Gastroesophageal sphincter (tissue), 3 donors: ENCODE data around the gene BICD1.

ENCODE experiments used
- EP300 ChIP-seq: sonication (generic); formaldehyde crosslinking; IDR thresholded peaks from one replicate; pipeline ENCODE4 v1.6.1; 2017; ENCODE audit warnings: antibody characterized with exemption, mild to moderate bottlenecking
- POLR2A ChIP-seq, 2 donors: fragments of 450-650 bp; IDR thresholded peaks; one replicate each; pipeline ENCODE4 v1.6.1; 2017; ENCODE audit warnings: antibody characterized with exemption in 2 of 2, mild to moderate bottlenecking in 2 of 2, moderate library complexity in 1 of 2
- POLR2AphosphoS5 ChIP-seq: sonication (generic); formaldehyde crosslinking; IDR thresholded peaks from one replicate; pipeline ENCODE4 v1.6.1; 2017; ENCODE audit warnings: antibody characterized with exemption
- TF ChIP-seq, protein P1 (sequence below), 4 experiments: fragments of 200-600 bp in 2 of 4; fragments of 450-650 bp in 2 of 4; sonication (generic) in 1 of 4; IDR thresholded peaks; one replicate each; pipeline ENCODE4 v1.5.1; 2017 to 2019; ENCODE audit warnings: antibody characterized with exemption in 4 of 4, mild to moderate bottlenecking in 2 of 4, moderate library complexity in 2 of 4

DNA sequence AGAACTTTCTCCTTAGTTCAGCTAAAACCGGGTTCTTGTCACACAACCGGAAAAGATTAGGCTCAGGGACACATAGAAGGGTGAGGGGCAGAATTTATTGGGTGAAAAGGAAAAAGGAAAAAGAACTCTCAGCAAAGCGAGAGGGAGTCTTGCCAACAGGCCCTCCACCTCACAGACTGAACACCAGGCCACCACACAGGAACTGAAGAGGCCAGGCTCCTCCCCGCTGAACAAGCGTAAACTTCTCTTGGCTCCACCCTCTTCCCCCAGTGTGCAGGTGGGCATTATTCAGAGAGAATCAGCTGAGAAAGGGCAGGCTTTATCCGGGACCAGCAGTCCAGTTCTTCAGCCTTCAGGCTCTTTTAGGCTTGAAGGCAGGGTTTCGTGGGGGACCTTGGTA is 167.1 kb downstream of the BICD1 start:
- TF ChIP-seq POLR2A (IDR thresholded peaks at IDR 0.05) (no peak), POLR2AphosphoS5 (no peak), EP300 (no peak)
- TF ChIP-seq, protein P1, sequence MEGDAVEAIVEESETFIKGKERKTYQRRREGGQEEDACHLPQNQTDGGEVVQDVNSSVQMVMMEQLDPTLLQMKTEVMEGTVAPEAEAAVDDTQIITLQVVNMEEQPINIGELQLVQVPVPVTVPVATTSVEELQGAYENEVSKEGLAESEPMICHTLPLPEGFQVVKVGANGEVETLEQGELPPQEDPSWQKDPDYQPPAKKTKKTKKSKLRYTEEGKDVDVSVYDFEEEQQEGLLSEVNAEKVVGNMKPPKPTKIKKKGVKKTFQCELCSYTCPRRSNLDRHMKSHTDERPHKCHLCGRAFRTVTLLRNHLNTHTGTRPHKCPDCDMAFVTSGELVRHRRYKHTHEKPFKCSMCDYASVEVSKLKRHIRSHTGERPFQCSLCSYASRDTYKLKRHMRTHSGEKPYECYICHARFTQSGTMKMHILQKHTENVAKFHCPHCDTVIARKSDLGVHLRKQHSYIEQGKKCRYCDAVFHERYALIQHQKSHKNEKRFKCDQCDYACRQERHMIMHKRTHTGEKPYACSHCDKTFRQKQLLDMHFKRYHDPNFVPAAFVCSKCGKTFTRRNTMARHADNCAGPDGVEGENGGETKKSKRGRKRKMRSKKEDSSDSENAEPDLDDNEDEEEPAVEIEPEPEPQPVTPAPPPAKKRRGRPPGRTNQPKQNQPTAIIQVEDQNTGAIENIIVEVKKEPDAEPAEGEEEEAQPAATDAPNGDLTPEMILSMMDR (IDR thresholded peaks at IDR 0.05) = no peak
